Tibial nerve (tissue), 4 donors: ENCODE measurements around the gene AP1G1. TPM values are rescaled to one million over a fixed set of nuclear protein-coding genes. Genes with fewer than 3 reads are reported as not detected.

Source experiments
- DNase-seq, 2 donors: peaks; one replicate each; pipeline ENCODE4 v3.0.0-alpha.2; 2019; ENCODE audit warnings: low spot score in 2 of 2
- H3K27ac ChIP-seq, 4 donors: fragments of 200-600 bp; sonication (generic) in 3 of 4; one replicate each; pipeline ENCODE4 v1.5.1; 2017 to 2019; ENCODE audit warnings: mild to moderate bottlenecking in 1 of 4
- H3K27me3 ChIP-seq, 2 donors: fragments of 200-600 bp; sonication (generic) in 1 of 2; one replicate each; pipeline versions ENCODE4 v1.5.1 to v1.6.0; 2017 to 2019
- H3K36me3 ChIP-seq, 3 donors: fragments of 200-600 bp; sonication (generic); one replicate each; pipeline ENCODE4 v1.5.1; 2018 to 2019
- H3K4me1 ChIP-seq, 4 donors: fragments of 200-600 bp; sonication (generic) in 3 of 4; one replicate each; pipeline ENCODE4 v1.5.1; 2017 to 2019
- H3K4me3 ChIP-seq, 4 donors: fragments of 200-600 bp; sonication (generic) in 3 of 4; one replicate each; pipeline ENCODE4 v1.5.1; 2017 to 2019; ENCODE audit warnings: mild to moderate bottlenecking in 1 of 4, moderate library complexity in 1 of 4
- H3K9me3 ChIP-seq, 4 donors: fragments of 200-600 bp; sonication (generic) in 3 of 4; one replicate each; pipeline ENCODE4 v1.5.1; 2017 to 2019
- CTCF ChIP-seq, 5 experiments: fragments of 200-600 bp in 3 of 5; fragments of 450-650 bp in 2 of 5; sonication (generic) in 3 of 5; IDR thresholded peaks; one replicate each; pipeline ENCODE4 v1.5.1; 2016 to 2019; ENCODE audit warnings: antibody characterized with exemption in 5 of 5, mild to moderate bottlenecking in 3 of 5, moderate library complexity in 2 of 5
- EP300 ChIP-seq, 2 donors: sonication (generic); formaldehyde crosslinking; IDR thresholded peaks; one replicate each; pipeline ENCODE4 v1.6.1; 2017; ENCODE audit warnings: antibody characterized with exemption in 2 of 2, mild to moderate bottlenecking in 1 of 2
- POLR2A ChIP-seq, 2 donors: fragments of 450-650 bp; IDR thresholded peaks; one replicate each; pipeline ENCODE4 v1.6.1; 2017; ENCODE audit warnings: antibody characterized with exemption in 2 of 2, mild to moderate bottlenecking in 2 of 2, moderate library complexity in 2 of 2
- WGBS, 2 donors: methylation state at CpG; one replicate each; pipeline ENCODE4 v1.1.5; 2018; 5-methylcytosine and 5-hydroxymethylcytosine counted together
- total RNA-seq, 4 donors: library from RNA; depleted of rRNA; stranded (reverse); fragments of >200 nt; gene quantifications; one replicate each; pipeline ENCODE4 v1.1.0, GENCODE V29; 2016

AP1G1 gene
- total RNA-seq, 4 donors from 2014 or later, result 68.4 to 100 (median 95.6) TPM

DNA sequence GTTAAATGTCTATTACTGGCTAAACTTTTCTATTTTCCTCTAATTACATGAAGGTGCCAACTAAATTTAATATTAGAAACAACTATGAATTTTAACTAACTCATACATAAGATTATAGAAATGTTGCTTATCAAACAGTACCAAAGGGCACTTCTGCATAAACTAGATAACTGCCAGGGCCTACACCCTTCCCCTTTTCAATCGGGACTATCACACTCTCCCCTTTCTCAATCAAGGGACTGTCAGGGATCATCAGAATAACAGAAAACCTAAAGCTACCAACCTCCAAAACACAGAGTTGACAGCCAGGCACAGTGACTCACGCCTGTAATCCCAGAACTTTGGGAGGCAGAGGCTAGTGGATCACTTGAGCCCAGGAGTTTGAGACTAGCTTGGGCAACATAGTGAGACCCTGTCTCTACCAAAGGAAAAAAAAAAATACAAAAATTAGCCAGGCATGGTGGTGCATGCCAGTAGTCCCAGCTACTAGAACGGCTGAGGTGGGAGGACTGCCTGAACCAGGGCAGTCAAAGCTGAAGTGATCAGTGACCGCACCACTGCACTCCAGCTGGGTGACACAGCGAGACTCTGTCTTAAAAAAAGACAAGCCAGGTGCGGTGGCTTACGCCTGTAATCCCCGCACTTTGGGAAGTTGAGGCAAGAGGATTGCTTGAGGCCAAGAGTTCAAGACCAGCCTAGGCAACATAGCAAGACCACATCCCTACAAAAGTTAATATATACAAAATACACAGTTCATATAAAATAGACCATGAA is 80.9 kb downstream of the AP1G1 start:
- Histone ChIP-seq H3K36me3 (peaks cover 0 to 20% (median 3%) of the 10 kb centered on the region in 3 donors), H3K27me3 (no peaks in the 10 kb centered on the region), H3K4me1 (peaks cover 0 to 22% (median 12%) of the 10 kb centered on the region in 4 donors), H3K4me3 (no peak overlapping the region), H3K27ac (no peak overlapping the region), H3K9me3 (no peaks in the 10 kb centered on the region)
- WGBS, 2 donors, result 82 to 88% methylated on average over 8 of the region's 8 CpGs
- TF ChIP-seq EP300 (IDR thresholded peaks at IDR 0.05) (no peak), CTCF (IDR thresholded peaks at IDR 0.05) (no peak), POLR2A (IDR thresholded peaks at IDR 0.05) (no peak)
- DNase-seq, result no peak

- no peak for DNase-seq
- Histone ChIP-seq H3K27me3 (no peaks in the 10 kb centered on the region), H3K4me3 (no peak overlapping the region), H3K4me1 (peaks cover 0 to 32% (median 15%) of the 10 kb centered on the region in 4 donors), H3K27ac (peak overlapping the region in 3 of 4 donors; percentile 19 to 55 (median 54)), H3K9me3 (no peaks in the 10 kb centered on the region), H3K36me3 (peaks cover 0 to 9% (median 0%) of the 10 kb centered on the region in 3 donors)
- WGBS, 2 donors, result 58 to 59% methylated on average over 4 of the region's 4 CpGs
- TF ChIP-seq EP300 (IDR thresholded peaks at IDR 0.05) (no peak), CTCF (IDR thresholded peaks at IDR 0.05) (no peak), POLR2A (IDR thresholded peaks at IDR 0.05) (no peak)
Measured at GRCh38 chr16:71726476-71727315, 81.9 kb downstream of the AP1G1 start.

- no peaks in the 10 kb centered on the region for H3K9me3 ChIP-seq
- 14 to 20% methylated on average over 10 of the region's 10 CpGs for whole genome bisulfite sequencing, 2 donors
- no peaks in the 10 kb centered on the region for H3K36me3 ChIP-seq
- DNase-seq, result no peak
- H3K4me3 ChIP-seq, result peak within 1 kb of the TSS; percentile 47 to 97 (median 80)
- H3K27me3 ChIP-seq, result no peaks in the 10 kb centered on the region
- H3K27ac ChIP-seq, result peak within 1 kb of the TSS; percentile 73 to 95 (median 91)
- no peak for TF ChIP-seq POLR2A (IDR thresholded peaks at IDR 0.05)
- no peak for TF ChIP-seq CTCF (IDR thresholded peaks at IDR 0.05)
- TF ChIP-seq EP300 (IDR thresholded peaks at IDR 0.05), result no peak
- peaks cover 0 to 34% (median 15%) of the 10 kb centered on the region in 4 donors for H3K4me1 ChIP-seq
Measured at GRCh38 chr16:71724320-71724751, 84.3 kb downstream of the AP1G1 start, which contains the start of gene PHLPP2. Gene PHLPP2, minus strand, starts transcription at chr16:71724701. Its CDS starts 9,906 bp downstream, at chr16:71714795.

GRCh38 chr16:71723537-71724319 is 84.9 kb downstream of the AP1G1 start:
- DNase-seq, result peak; percentile 39 to 54
- H3K27ac ChIP-seq, result peak overlapping the region; percentile 73 to 95 (median 91)
- no peaks in the 10 kb centered on the region for H3K27me3 ChIP-seq
- H3K4me3 ChIP-seq, result peak overlapping the region; percentile 47 to 97 (median 80)
- no peaks in the 10 kb centered on the region for H3K36me3 ChIP-seq
- H3K9me3 ChIP-seq, result no peaks in the 10 kb centered on the region
- H3K4me1 ChIP-seq, result peaks cover 0 to 34% (median 15%) of the 10 kb centered on the region in 4 donors
- TF ChIP-seq CTCF (IDR thresholded peaks at IDR 0.05), result peak in 1 of 5 experiments; percentile 9
- TF ChIP-seq EP300 (IDR thresholded peaks at IDR 0.05), result no peak
- TF ChIP-seq POLR2A (IDR thresholded peaks at IDR 0.05), result peak; percentile 8 to 66
- 1% methylated on average over 12 to 50 of the region's 104 CpGs for WGBS, 2 donors
